ENCODE data around the gene ATG2B. TPM values are rescaled to one million over a fixed set of nuclear protein-coding genes. Genes with fewer than 3 reads are reported as not detected.

The ATG2B gene
- polyA plus RNA-seq, 2 of the 4 experiments (the other 2 are of a cell fraction) = 7.1 to 17.0 TPM

DNA sequence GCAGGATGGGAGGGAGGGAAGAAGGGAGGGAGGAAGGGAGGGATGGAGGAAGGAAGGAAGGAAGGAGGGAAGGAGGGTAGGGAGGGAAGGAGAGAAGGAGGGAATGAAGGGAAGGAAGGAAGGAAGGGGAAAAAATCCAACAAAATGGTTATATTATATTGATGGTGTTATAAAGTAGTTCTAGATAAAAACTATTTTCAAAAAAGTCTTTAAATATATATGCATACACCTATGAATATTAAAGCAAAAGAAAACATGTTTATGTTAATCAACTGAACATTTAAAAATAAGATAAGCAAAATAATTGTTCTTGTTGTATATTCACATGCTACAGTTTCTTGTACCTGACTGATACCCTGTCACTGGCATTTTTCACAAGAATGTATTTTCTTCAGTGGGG lies 105.2 kb downstream of the ATG2B start:
- TF ChIP-seq RAD21 (conservative IDR thresholded peaks at IDR 0.05 in 1 of 2, IDR thresholded peaks at IDR 0.05 in 1 of 2) = no peak
- no peak for TF ChIP-seq ESRRA (IDR thresholded peaks at IDR 0.05; ENCODE audit: borderline replicate concordance, low read length)
- ATAC-seq = no peak
- Histone ChIP-seq H3K4me2 (no peak overlapping the region), H3K4me1 (peaks cover 47% of the 10 kb centered on the region), H3K4me3 (no peak overlapping the region), H3K27ac (peak overlapping the region in 1 of 2 experiments; percentile 91; a peak in 2 of 6 replicates), H3K9me3 (peaks cover 8% of the 10 kb centered on the region)
- ChIA-PET CTCF (interaction anchor here (1.2 to 7.9 kb wide), 3 partner anchors 11 to 157 kb away, joined by 4 to 62 read pairs (median 6); no protein-coding TSS in a partner anchor), POLR2A (no interaction called here)
- FAIRE-seq = no peak
- DNase-seq (ENCODE audit: low read depth in 1 of 2, low spot score in 1 of 2) = no peak

DNA sequence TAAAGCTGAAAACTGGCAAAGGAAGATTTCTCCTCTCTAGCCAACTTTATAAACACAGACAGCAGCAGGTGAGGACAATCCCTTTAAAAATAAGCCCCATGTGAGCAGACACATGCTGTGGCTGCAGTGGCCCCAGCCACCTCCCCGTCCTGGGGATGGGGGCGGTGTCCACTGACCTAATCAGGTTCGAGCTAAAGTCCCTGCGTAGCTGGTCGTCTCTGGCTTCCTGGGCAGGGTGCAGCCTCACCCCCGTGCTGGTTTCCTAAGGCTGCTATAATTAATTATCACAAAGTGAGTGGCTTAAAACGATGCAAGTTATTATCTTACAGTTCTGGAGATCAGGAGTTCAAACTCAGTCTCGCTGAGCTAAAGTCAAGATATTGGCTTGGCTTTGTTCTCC lies 106.1 kb downstream of the ATG2B start:
- WGBS (ENCODE audit: missing lambda C conversion rate) = 66% methylated on average over 8 of the region's 8 CpGs
- no peak for DNase-seq (ENCODE audit: low read depth in 1 of 2, low spot score in 1 of 2)
- H3K4me2 ChIP-seq = no peak overlapping the region
- H3K27ac ChIP-seq = peak overlapping the region in 1 of 2 experiments; percentile 91; a peak in 3 of 6 replicates
- no peak for FAIRE-seq
- H3K4me1 ChIP-seq = peaks cover 55% of the 10 kb centered on the region
- peaks cover 8% of the 10 kb centered on the region for H3K9me3 ChIP-seq
- no peak for ATAC-seq
- POLR2A ChIA-PET = no interaction called here
- TF ChIP-seq ZFP36 (IDR thresholded peaks at IDR 0.05; ENCODE audit: borderline replicate concordance, partially characterized antibody) (no peak), EHMT2 (IDR thresholded peaks at IDR 0.05; ENCODE audit: low read depth) (no peak), RCOR1 (IDR thresholded peaks at IDR 0.05; ENCODE audit: low read depth, low read length) (no peak), TFCP2L1 (CRISPR knock-in tag; IDR thresholded peaks at IDR 0.05) (no peak), CBX8 (IDR thresholded peaks at IDR 0.05) (no peak), HOXB5 (CRISPR knock-in tag; IDR thresholded peaks at IDR 0.05) (no peak), EHF (CRISPR knock-in tag; IDR thresholded peaks at IDR 0.05) (no peak), HDAC2 (IDR thresholded peaks at IDR 0.05) (no peak), POLR2AphosphoS2 (conservative IDR thresholded peaks at IDR 0.05; ENCODE audit: low read length) (no peak)
- TF ChIP-seq, protein P1, sequence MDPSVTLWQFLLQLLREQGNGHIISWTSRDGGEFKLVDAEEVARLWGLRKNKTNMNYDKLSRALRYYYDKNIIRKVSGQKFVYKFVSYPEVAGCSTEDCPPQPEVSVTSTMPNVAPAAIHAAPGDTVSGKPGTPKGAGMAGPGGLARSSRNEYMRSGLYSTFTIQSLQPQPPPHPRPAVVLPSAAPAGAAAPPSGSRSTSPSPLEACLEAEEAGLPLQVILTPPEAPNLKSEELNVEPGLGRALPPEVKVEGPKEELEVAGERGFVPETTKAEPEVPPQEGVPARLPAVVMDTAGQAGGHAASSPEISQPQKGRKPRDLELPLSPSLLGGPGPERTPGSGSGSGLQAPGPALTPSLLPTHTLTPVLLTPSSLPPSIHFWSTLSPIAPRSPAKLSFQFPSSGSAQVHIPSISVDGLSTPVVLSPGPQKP (IDR thresholded peaks at IDR 0.05; ENCODE audit: low read depth, low read length) = no peak
- CTCF ChIA-PET = interaction anchor here (1.2 to 7.9 kb wide), 4 partner anchors 12 to 156 kb away, joined by 4 to 62 read pairs (median 6); no protein-coding TSS in a partner anchor
- H3K4me3 ChIP-seq = no peak overlapping the region

DNA sequence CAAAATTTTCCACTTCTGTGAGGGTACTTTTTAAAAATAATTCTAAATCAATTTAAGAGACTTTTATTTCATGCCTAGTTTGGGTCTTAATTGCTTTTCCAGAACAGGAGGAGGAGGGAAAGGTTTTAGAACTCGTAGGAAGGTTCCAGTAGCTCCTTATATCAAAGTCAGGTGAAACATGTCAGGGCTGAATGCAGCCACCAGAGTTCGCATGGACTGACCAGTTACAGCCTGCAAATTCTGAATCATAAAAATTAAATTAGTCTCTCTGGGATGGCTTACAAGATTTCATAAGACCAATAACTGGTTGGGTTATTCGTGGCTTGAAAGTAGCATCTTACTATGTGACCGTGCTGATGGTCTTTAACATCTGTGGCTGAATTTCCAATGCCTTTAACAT lies 106.7 kb downstream of the ATG2B start:
- 72% methylated on average over 4 of the region's 4 CpGs for WGBS (ENCODE audit: missing lambda C conversion rate)
- ATAC-seq (no peak), FAIRE-seq (no peak), DNase-seq (ENCODE audit: low read depth in 1 of 2, low spot score in 1 of 2) (no peak)
- Histone ChIP-seq H3K27ac (peak overlapping the region; percentile 59 to 91), H3K4me1 (peaks cover 53% of the 10 kb centered on the region), H3K9me3 (peaks cover 8% of the 10 kb centered on the region), H3K4me2 (no peak overlapping the region), H3K4me3 (no peak overlapping the region)
- TF ChIP-seq, protein P2, sequence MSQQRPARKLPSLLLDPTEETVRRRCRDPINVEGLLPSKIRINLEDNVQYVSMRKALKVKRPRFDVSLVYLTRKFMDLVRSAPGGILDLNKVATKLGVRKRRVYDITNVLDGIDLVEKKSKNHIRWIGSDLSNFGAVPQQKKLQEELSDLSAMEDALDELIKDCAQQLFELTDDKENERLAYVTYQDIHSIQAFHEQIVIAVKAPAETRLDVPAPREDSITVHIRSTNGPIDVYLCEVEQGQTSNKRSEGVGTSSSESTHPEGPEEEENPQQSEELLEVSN (IDR thresholded peaks at IDR 0.05; ENCODE audit: borderline replicate concordance, low read depth) = no peak
- TF ChIP-seq, protein P3, sequence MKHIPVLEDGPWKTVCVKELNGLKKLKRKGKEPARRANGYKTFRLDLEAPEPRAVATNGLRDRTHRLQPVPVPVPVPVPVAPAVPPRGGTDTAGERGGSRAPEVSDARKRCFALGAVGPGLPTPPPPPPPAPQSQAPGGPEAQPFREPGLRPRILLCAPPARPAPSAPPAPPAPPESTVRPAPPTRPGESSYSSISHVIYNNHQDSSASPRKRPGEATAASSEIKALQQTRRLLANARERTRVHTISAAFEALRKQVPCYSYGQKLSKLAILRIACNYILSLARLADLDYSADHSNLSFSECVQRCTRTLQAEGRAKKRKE (CRISPR knock-in tag; IDR thresholded peaks at IDR 0.05; ENCODE audit: low read depth) = no peak
- TF ChIP-seq CEBPB (IDR thresholded peaks at IDR 0.05) (no peak), MAFK (IDR thresholded peaks at IDR 0.05; ENCODE audit: partially characterized antibody) (no peak), FOSB (CRISPR knock-in tag; IDR thresholded peaks at IDR 0.05) (no peak), ZSCAN20 (CRISPR knock-in tag; IDR thresholded peaks at IDR 0.05) (no peak), RAD21 (conservative IDR thresholded peaks at IDR 0.05 in 1 of 2, IDR thresholded peaks at IDR 0.05 in 1 of 2) (no peak), JUNB (IDR thresholded peaks at IDR 0.05) (no peak), EHMT2 (IDR thresholded peaks at IDR 0.05; ENCODE audit: low read depth) (no peak), MYC (IDR thresholded peaks at IDR 0.05; ENCODE audit: borderline replicate concordance, low read length) (no peak), GATA3 (IDR thresholded peaks at IDR 0.05; ENCODE audit: borderline replicate concordance) (no peak), KDM1A (IDR thresholded peaks at IDR 0.05; ENCODE audit: low read depth) (no peak)
- TF ChIP-seq, protein P4, sequence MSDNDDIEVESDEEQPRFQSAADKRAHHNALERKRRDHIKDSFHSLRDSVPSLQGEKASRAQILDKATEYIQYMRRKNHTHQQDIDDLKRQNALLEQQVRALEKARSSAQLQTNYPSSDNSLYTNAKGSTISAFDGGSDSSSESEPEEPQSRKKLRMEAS (IDR thresholded peaks at IDR 0.05) = no peak
- TF ChIP-seq, protein P5, sequence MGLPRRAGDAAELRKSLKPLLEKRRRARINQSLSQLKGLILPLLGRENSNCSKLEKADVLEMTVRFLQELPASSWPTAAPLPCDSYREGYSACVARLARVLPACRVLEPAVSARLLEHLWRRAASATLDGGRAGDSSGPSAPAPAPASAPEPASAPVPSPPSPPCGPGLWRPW (IDR thresholded peaks at IDR 0.05) = no peak
- TF ChIP-seq, protein P6, sequence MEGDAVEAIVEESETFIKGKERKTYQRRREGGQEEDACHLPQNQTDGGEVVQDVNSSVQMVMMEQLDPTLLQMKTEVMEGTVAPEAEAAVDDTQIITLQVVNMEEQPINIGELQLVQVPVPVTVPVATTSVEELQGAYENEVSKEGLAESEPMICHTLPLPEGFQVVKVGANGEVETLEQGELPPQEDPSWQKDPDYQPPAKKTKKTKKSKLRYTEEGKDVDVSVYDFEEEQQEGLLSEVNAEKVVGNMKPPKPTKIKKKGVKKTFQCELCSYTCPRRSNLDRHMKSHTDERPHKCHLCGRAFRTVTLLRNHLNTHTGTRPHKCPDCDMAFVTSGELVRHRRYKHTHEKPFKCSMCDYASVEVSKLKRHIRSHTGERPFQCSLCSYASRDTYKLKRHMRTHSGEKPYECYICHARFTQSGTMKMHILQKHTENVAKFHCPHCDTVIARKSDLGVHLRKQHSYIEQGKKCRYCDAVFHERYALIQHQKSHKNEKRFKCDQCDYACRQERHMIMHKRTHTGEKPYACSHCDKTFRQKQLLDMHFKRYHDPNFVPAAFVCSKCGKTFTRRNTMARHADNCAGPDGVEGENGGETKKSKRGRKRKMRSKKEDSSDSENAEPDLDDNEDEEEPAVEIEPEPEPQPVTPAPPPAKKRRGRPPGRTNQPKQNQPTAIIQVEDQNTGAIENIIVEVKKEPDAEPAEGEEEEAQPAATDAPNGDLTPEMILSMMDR (IDR thresholded peaks at IDR 0.05) = no peak
- POLR2A ChIA-PET = no interaction called here
- CTCF ChIA-PET = interaction anchor here (1.2 to 7.9 kb wide), 7 partner anchors 9 to 156 kb away, joined by 4 to 62 read pairs (median 5); no protein-coding TSS in a partner anchor
